CD1c-positive myeloid dendritic cell (primary cell): ENCODE data around the gene FOXR1.

Experiments used
- DNase-seq: peaks from one replicate; pipeline ENCODE4 v3.0.0-alpha.2; 2016; ENCODE audit errors: extremely low spot score

FOXR1 gene

GRCh38 chr11:118971646-118972045 is at the start of gene FOXR1:
FOXR1 (plus strand) TSS chr11:118971761; CDS start chr11:118971932, 171 bp downstream.
- no peak for DNase-seq

- no peak for DNase-seq
These were observed 49.4 kb upstream of the FOXR1 start for GRCh38 chr11:118921929-118922744.

- no peak for DNase-seq
These were observed 48.6 kb upstream of the FOXR1 start for GRCh38 chr11:118922745-118923627.

- DNase-seq, result no peak
These were observed 47.6 kb upstream of the FOXR1 start for GRCh38 chr11:118923721-118924587.

- DNase-seq, result peak; percentile 27
These were observed 46.7 kb upstream of the FOXR1 start for GRCh38 chr11:118924591-118925585.

GRCh38 chr11:118927554-118928100 is 43.9 kb upstream of the FOXR1 start:
- no peak for DNase-seq

- DNase-seq, result peak; percentile 91
These were observed 43.3 kb upstream of the FOXR1 start for GRCh38 chr11:118928101-118928869.

- DNase-seq, result peak; percentile 31
These were observed 42.6 kb upstream of the FOXR1 start for GRCh38 chr11:118928870-118929500.

GRCh38 chr11:118929501-118930093 is 42.0 kb upstream of the FOXR1 start:
- peak; percentile 70 for DNase-seq

GRCh38 chr11:118930094-118930712 is 41.4 kb upstream of the FOXR1 start:
- DNase-seq, result peak; percentile 90

GRCh38 chr11:118931571-118931970 is 40.0 kb upstream of the FOXR1 start:
- peak; percentile 54 for DNase-seq

GRCh38 chr11:118933486-118933885 is 38.1 kb upstream of the FOXR1 start:
- no peak for DNase-seq

- DNase-seq, result no peak
These were observed 36.2 kb upstream of the FOXR1 start for GRCh38 chr11:118935376-118935775.

GRCh38 chr11:118938491-118939403 is 32.8 kb upstream of the FOXR1 start:
- DNase-seq, result no peak

GRCh38 chr11:118939404-118939915 is 32.1 kb upstream of the FOXR1 start:
- DNase-seq, result no peak

GRCh38 chr11:118939953-118940598 is 31.5 kb upstream of the FOXR1 start:
- DNase-seq, result peak; percentile 31
